Activated CD8-positive, alpha-beta memory T cell treated with anti-CD3 and anti-CD28 coated beads for 1 hour (primary cell): Measurements from ENCODE around the gene YKT6.
"Not testable (repeated sequence)": the region's sequence is repeated elsewhere in the genome, so short reads cannot be mapped to it uniquely, and the experiment has no call there.

Experiments used
- DNase-seq, 2 donors: peaks; one replicate each; pipeline ENCODE4 v3.0.0-alpha.2; 2020; ENCODE audit warnings: low read depth in 1 of 2; ENCODE audit errors: extremely low read depth in 1 of 2

Gene YKT6

GRCh38 chr7:44172352-44172751 lies 28.4 kb upstream of the YKT6 start:
- no peak for DNase-seq

GRCh38 chr7:44172803-44173424 lies 27.9 kb upstream of the YKT6 start:
- no peak for DNase-seq

GRCh38 chr7:44173911-44174693 lies 26.7 kb upstream of the YKT6 start:
- DNase-seq: no peak

DNA sequence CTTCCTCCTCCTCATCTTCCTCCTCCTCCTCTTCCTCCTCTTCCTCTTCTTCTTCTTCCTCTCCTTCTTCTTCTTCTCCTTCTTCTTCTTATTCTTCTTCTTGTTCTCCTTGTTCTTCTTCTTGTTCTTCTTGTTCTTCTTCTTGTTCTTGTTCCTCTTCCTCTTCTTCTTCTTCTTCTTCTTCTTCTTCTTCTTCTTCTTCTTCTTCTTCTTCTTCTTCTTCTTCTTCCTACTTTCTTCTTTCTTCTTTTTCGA lies 26.2 kb upstream of the YKT6 start:
- not testable (repeated sequence) for DNase-seq

DNA sequence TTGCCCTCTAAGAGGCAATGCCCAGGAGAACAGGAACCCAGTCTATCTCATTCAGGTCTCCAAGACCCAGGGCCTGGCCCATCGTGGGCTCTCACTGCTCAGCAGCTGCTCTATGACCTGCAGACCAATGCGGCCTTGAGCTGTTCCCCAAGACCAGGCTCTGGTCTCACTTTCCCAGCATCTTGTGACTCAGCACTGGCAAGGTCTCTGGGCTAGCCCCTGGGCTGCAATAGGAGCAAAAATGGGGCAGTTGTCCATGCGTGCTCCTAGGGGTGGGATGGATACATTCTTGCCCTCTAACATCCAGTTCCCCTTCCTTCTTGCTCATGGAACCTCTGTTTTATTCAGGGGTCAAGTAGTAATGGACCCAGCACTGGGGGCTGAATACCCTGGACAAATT lies 25.0 kb upstream of the YKT6 start:
- no peak for DNase-seq

GRCh38 chr7:44176486-44176885 lies 24.3 kb upstream of the YKT6 start:
- DNase-seq: no peak

GRCh38 chr7:44177570-44178131 lies 23.1 kb upstream of the YKT6 start:
- DNase-seq: no peak

DNA sequence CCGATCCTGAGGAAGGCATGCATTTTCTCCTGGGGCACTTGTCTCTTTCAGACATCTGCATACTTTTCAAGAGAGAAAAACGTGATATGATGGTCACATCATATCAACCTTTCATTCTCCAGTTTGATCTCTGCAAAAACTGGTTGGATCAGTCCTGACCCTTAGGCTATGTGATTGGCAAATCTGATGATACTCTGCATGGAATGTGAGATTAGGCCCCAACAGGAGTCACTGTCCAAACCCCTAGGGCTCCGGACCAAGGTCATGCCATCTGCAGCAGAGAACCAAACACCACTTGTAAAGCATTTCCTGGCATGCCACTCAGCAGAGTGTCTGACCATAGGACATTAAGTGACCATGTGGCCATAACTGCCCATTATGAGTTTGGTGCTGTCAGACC lies 20.1 kb upstream of the YKT6 start:
- no peak for DNase-seq

GRCh38 chr7:44182827-44183226 lies 18.0 kb upstream of the YKT6 start:
- no peak for DNase-seq

GRCh38 chr7:44183386-44183785 lies 17.4 kb upstream of the YKT6 start:
- DNase-seq: no peak

DNA sequence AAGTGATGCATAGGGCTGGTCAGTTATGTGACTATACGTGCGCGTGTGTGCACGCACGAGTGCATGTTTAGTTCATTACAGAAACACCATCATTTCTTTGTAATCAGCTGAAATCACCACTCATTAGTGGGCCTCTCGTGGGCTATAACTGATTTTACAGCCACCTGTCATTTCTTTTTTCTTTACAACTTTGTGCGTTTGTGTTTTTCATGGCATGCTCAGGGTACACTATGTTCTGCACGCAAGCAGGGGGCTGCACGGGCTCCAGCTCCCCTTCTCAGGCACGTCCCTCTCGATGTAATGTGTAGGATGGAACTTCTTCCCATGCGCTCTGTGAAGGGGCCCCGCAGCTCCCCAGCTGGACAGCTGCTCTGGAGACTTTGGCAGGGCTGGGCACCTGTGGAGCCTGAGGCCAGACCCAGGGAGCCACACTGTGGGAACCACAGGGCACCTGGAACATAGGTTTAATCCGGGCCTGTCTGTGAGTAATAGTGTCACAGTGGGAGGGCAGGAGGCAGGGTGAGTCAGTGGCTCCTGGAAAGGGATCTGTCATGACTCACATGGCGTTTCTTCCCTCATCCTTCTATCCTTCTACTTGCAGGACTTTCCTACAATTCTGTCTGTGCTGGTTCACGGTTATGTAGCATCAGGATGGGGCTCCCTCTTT lies 16.4 kb upstream of the YKT6 start:
- no peak for DNase-seq

DNA sequence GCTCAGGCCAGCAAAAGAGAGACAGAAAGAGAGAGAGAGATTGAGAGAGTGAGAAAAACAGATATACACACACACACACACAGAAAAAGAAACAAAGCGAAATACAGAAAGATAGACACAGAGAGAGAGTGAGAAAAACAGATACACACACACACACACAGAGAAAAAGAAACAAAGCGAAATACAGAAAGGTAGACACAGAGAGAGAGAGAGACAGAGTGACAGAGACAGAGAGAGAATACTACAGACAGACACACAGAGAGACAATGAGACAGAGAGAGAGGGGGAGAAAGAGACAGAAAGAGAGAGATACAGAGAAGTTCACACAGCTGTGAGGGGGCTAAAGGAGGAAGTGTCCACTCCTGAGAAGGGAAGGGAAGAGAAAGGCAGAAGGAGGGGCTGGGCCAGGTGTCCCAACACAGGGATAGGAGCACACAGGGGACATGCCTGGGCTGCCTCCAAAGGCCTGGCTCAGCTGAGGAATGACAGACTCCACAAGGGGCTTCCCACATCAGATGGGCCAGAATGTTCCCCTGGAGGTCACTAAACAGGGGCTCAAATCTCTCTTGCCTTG lies 15.8 kb upstream of the YKT6 start:
- no peak for DNase-seq

GRCh38 chr7:44185729-44186128 lies 15.0 kb upstream of the YKT6 start:
- DNase-seq: no peak

DNA sequence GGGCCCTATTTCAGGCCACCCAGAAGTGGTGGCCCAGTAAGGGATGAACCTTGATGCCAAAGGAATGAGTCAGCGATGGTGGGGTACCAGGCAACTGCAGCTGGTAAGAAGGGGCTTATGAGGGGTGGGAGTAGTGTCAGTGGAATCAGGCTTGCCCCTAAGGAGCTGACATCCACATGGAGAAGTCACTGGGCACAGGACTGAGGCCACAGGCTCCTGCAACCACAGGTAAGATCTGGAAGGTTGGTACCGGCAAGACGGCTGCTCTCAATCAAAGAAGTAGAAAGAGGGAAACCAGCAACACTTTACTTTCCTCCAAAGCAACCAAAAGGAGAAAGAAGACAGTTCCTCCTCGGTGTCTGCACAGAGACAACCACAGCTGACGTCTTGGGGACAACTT lies 14.0 kb upstream of the YKT6 start:
- no peak for DNase-seq

- DNase-seq: no peak
Measured at GRCh38 chr7:44187636-44188416, 13.0 kb upstream of the YKT6 start.

DNA sequence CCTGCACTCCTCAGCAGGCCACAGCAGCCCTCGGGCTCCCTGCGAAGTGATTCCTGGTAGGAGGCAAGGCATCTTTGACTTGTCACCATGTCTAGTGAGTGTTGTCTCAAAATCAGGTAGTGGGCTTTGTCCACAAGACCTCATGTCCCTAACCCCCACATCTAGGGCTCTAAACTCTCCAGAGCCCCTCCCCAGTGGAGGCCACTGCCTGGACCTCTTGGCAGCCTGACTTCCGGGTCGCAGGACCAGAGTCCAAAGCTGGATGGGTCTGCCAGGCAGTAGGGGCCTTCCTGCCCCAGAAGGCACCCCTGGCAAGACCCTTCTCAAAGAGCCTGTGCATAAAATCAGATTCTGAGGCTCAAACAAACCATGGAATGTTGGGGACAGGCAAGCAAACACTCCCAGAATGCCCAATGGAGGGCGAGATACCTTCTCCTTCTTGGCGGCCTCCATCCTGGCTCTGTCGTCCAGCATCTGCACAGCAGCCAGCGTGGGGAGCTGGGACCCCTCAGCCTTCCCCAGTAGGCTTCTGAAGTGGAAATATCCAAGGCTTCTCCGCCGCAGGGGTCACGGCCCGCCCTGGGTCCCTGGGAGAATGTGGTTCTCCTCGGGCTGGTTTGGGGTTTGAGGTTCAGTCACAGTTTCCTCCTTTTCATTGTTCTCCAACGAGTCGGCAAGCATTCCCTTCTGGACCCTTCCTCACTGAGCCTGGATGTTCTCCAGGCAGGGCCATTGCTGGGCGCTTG lies 12.1 kb upstream of the YKT6 start:
- DNase-seq: no peak

GRCh38 chr7:44189286-44189992 lies 11.3 kb upstream of the YKT6 start, which contains the start of gene GCK:
GCK (minus strand) TSS chr7:44189439; CDS start chr7:44188953, 486 bp downstream.
- no peak for DNase-seq

- no peak for DNase-seq
Measured at GRCh38 chr7:44189993-44190872, 10.5 kb upstream of the YKT6 start.

DNA sequence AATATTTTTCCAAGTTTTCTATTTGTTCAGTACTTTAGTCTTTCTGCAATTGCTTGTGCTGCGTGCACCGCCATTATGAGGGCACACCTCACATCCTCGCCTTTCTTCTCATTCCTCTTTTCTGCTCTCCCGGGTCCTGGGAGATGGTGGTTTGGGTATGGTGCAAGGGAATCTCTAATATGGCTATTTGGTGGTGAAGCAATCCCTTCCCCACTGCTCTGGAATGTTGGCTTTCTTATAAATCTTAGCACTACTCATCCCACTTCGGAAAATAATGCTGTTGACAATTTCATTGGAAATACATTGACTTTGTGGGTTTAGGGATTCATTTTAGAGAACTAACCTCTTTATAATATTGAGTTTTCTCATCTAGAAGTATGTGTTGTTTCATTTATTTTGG lies 9.6 kb upstream of the YKT6 start:
- DNase-seq: no peak
